HG02763 (cell line): Measurements from ENCODE around the gene MYH9.

Experiments used
- ATAC-seq: cut with Tn5 transposase; IDR thresholded peaks from one replicate; pipeline ENCODE4 v1.9.1; 2021; ENCODE audit warnings: mild to moderate bottlenecking, moderate library complexity; ENCODE audit not compliant: unreplicated experiment

The MYH9 gene

DNA sequence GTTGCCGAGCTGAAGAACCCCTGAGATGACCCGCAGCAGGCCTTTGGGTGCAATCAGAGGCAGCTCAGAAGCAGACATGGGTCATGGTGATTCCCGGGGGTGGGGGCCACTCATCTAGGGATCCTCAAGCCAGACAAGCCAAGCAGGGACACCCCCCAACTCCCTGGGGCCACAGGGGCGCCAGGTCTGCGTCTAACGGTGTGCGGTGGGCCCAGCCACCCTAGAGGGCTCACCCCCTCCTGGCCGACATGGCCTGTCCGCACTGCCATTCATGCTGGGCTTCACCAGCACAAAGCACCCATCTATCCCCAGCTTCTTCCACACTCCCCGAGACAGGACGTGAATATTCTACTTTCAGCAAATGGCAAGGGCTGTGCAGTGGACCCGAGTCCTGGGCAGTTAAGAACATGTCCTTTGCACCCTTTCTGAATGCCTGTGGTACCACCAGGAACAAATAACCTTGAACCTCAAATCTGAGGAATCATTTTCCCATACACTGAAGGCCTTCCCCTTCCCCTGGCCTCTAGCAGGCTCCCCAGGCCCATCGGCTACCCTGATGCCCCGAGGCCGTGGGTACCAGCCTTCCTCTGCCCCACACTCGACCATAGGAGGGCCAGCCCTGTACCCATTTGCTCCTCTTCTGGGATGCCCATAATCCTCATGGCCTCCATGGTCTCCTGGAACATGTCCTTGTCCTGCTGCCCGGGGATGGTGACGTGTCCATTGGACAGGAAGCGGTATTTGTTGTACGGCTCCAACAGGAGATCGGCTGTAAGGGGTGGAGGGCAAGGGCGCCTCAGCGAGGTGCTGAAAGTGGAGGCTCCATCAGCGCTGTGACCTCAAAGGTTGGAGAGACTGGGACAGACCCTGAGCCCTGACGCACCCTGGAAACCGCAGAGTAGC is 67.9 kb downstream of the MYH9 start:
- ATAC-seq = no peak

GRCh38 chr22:36318442-36318841 is 69.3 kb downstream of the MYH9 start:
- no peak for ATAC-seq

GRCh38 chr22:36317658-36318271 is 70.0 kb downstream of the MYH9 start:
- ATAC-seq = no peak

DNA sequence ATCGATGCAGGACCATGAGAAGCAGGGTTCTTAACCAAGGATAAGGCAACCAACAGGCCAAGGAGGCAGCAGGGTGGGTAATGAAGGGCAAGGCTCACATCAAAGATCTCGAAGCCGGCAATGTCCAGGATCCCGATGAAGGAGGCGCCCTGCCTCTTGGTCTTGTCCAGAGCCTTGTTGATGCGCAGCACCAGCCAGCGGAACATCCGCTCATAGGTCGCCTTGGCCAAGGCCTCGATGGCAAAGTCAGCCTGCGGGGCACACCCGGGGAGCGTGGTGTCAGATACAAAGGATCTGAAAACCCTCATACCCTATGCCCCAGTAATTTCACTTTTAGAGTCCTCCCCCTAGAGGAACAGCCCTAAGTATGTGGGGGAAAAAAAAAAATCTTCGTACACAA is 71.3 kb downstream of the MYH9 start:
- ATAC-seq = no peak

- ATAC-seq = no peak
Observed at GRCh38 chr22:36315325-36315724, 72.4 kb downstream of the MYH9 start.

DNA sequence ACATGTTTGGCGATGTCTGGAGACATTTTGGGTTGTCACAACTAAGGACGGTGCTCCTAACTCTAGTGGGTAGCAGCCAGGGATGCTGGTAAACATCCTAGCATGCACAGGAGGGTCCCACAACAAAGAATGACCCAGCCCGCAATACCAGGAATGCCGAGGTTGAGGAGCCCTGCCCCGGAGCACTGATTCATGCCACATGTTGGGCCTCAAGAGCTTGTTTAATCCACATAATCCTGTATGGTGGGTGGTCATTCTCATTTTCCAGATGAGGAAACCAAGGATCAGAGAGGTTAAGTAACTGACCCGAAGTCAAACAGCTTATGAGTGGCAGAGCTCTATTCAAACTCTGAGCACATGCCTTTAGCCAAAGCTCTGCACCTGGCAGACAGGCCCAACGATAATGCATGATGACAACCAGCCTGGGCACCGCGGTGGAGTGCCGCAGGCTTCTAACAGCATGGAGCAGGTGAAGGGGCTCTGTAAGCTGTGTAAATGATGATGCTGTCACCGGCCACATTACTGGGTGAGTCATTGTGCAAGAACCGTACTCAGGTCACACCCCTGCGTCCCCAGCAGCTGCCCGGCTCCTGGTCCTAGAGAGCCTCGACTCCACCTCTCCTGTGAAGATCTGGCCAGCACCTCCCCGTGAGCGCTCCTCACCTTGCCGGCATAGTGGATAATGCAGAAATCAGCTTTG is 76.2 kb downstream of the MYH9 start:
- no peak for ATAC-seq

DNA sequence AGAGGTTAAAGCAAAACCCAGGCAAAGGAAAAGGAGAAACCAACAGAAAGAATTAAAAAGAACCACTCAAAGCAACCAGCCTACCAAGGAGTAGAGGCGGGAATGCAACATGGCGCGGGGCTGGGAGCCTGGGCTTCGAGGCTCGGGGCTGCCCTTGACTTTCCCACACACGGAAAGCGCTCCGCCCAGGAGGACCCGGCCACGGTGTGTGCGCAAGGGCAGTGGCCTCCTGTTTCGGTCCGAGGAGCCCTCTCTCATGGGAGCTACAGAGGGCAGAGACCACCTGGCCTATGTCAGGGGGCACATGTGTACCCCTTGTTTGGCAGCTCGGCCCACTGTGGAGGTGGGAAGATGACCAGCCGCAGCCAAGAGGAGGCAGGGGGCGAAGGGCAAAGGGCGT is 78.9 kb downstream of the MYH9 start:
- no peak for ATAC-seq

GRCh38 chr22:36306227-36306626 is 81.5 kb downstream of the MYH9 start:
- ATAC-seq = no peak

DNA sequence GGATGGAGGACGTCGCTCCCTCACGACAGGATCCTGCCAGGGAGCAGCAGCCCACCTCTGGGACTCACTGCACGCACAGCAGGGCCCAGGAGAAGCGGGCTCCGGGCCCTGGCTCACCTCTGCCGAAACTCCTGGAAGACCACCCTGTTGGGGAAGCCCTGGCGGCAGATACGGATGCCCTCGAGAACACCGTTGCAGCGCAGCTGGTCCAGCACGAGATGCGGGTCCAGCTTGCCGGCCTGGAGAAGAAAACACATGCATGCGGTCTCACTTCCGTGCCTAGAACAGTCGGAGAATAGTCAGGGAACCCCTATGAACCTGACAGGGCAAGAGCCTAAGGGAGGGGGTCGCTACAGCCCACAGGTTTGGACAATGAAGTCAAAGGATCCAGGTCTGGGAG is 82.0 kb downstream of the MYH9 start:
- ATAC-seq = no peak

DNA sequence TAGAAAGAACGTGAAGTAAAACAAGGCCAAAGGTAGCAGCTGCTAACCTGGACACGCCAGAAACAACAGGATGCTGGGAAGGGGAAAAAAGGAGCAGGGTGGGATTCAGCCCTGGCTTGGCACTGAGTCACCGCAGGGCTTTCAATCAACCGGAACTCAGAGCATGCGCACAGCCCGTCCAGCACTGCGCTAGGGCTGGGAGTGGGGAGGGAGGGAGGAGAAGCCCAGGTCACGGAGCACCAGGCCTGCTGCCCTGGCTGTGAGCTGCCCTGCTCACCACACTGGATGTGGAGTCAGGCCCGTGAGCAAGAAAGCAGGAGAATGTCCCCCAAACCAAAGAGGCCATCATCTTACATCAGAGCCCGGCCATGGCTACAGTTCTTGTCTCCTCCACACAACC is 83.3 kb downstream of the MYH9 start:
- ATAC-seq = no peak

DNA sequence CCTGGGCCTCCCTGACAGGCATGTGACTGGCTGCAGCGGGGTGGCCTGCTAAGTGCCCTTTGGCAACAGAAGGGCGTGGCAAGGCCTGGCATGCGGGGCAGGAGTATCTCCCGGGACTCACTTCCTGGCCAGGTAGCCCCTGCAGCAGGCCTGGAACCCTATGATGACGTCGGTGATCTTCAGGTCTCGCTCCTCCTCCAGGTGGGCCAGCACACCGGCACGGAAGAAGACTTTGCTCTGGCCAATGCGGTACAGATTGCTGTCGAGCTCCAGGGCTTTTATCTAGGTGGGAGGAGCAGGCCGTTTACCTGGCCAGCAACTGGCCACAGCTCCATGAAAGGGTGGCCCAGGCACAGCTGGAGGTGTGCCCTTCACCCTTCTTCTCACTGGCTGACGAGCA is 83.9 kb downstream of the MYH9 start:
- no peak for ATAC-seq

GRCh38 chr22:36303115-36303467 is 84.7 kb downstream of the MYH9 start:
- no peak for ATAC-seq

GRCh38 chr22:36302439-36303114 is 85.2 kb downstream of the MYH9 start:
- ATAC-seq = no peak

GRCh38 chr22:36301851-36302250 is 85.9 kb downstream of the MYH9 start:
- no peak for ATAC-seq

- no peak for ATAC-seq
Observed at GRCh38 chr22:36301384-36301828, 86.4 kb downstream of the MYH9 start.

DNA sequence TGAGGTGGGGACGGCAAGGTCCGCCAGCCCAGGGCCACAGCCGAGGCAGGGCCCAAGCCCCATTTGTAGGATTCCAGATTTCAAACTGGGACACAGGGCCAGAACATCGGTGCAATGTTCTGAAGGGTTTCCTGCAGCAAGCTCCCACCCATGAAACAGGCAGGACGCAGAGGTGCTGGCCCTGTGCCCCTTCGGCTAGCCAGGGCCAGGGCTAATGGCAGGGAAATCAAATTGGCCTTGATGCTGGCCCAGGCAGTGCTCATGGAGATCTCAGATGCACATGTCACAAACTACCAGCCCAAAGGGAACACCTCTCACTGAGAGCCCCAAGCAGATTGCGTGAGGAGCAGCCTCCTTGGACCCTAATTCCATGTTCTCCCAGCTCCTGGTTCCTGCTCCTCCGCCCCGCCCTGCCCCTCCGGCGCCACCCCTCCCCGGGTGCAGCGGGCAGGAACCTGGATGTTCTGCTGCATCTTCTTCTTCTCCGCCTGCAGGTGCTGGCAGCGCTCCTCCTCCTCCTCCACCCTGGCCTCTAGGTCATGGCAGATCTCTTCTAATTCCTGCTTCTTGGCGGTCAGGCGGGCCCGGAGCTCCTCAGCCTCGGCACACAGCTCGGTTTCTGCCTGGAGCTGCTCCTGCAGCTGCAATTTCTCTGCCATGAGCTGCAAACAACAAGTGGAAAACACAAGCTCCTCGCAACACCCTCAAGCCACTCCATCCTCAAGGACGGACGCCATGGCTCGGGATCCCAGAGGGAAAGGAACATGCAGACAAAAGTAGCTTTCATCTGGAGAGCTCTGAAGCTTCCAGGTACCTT is 87.2 kb downstream of the MYH9 start:
- no peak for ATAC-seq

DNA sequence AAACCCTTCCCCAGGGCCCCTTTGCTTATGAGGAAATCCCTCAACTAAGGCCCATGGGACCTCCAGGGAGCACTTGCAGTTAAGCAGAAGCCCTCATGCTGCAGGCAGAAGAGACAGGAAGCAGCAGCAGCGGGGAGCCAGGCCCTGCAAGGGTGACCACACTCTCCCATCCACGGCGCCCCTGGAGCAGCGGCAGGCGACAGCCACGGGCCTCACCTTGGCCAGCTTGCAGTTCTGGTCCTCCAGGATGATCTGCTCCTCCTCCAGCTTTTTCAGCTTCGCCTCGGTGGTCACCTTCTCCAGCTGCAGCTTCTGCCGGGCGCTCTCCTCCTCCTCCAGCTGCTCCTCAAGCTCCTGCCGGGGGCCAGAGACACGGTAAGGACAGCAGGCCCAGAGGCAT is 87.9 kb downstream of the MYH9 start:
- ATAC-seq = no peak

- ATAC-seq = no peak
Observed at GRCh38 chr22:36299295-36299694, 88.5 kb downstream of the MYH9 start.

DNA sequence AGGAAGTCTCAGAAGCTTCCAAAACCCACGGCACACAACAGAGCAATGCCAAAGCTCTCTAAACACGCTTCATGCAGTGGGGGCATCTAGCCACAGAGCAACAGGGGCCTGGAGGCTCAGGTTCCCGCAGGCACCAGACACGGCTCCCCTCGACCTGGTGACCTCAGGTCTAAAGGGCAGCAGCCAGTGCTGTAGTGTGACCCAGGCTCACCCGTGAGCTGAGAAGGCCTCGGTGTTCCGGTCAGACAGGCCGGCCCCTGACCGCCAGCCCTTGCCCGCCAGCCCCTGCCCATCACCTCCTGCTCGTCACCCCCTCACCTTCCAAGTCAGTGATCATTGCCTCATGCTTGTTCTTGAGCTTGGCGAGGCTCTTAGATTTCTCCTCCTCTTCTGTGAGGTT is 89.2 kb downstream of the MYH9 start:
- no peak for ATAC-seq

DNA sequence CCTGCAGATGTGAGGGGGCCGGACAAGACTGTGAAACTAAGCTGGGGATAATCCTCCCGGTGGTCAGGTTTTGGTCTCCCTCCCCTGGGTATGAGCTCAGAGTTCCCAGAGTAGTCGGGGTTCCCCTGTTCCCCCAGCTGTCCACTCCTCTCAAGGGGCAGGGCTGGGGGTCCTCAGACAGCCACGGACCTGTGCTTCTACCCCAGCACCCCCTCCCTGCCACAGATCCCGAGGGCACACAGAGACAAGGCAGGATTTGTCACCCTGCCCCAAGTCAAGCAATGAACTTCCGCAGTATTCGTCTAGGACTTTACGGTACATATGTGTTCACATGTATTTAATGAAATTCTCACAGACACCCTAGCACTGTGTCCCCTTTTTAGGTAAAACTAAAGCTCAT is 89.6 kb downstream of the MYH9 start:
- ATAC-seq = no peak

DNA sequence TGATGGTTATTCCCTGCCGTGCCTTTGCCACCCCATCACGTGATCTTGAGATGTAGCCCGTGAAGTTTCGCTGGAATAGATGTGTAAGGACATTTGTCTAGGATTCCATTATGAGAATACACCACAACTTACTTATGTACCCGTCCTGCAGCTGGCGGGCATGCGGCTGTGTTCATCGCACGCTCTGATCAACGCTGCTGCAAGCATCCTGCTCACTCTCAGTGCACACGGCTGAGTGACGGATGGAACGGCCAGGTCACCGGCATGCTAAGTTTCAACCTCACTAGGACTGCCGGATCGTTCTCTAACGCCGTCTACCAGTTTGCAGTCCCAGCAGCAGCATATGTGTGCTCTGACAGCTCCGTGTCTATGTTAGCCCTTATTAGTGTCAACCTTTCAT is 90.2 kb downstream of the MYH9 start:
- no peak for ATAC-seq
